MM.1S (cell line): ENCODE data around the gene FERMT2.

Source experiments
- DNase-seq: peaks from one replicate; pipeline ENCODE4 v3.0.0-alpha.2; 2015
- H2AFZ ChIP-seq: fragments of 300-600 bp; sonication (generic); 2 replicates; pipeline ENCODE4 v1.6.0; 2016; ENCODE audit warnings: antibody characterized with exemption, low read length
- H3F3A ChIP-seq: fragments of 300-600 bp; sonication (generic); 2 replicates; pipeline ENCODE4 v1.6.1; 2016; ENCODE audit warnings: mild to moderate bottlenecking, antibody characterized with exemption, low read length, moderate library complexity, mixed read lengths; ENCODE audit not compliant: insufficient read depth
- H3K27ac ChIP-seq: fragments of 300-600 bp; sonication (generic); 2 replicates; pipeline ENCODE4 v1.5.1; 2016; ENCODE audit warnings: mild to moderate bottlenecking, low read length
- H3K27me3 ChIP-seq: fragments of 300-600 bp; sonication (generic); replicated peaks from 2 replicates; pipeline ENCODE4 v1.6.0; 2016; ENCODE audit warnings: low read length; ENCODE audit not compliant: insufficient read depth
- H3K36me3 ChIP-seq: fragments of 300-600 bp; sonication (generic); replicated peaks from 2 replicates; pipeline ENCODE4 v1.6.1; 2016; ENCODE audit warnings: mild to moderate bottlenecking, low read length, mixed read lengths; ENCODE audit not compliant: insufficient read depth
- H3K4me1 ChIP-seq: fragments of 300-600 bp; sonication (generic); 2 replicates; pipeline ENCODE4 v1.6.1; 2016; ENCODE audit warnings: low read length, mixed read lengths
- H3K4me2 ChIP-seq: fragments of 300-600 bp; sonication (generic); 2 replicates; pipeline ENCODE4 v1.6.0; 2016; ENCODE audit warnings: low read depth, low read length
- H3K4me3 ChIP-seq: fragments of 300-600 bp; sonication (generic); 2 replicates; pipeline ENCODE4 v1.5.1; 2016; ENCODE audit warnings: low read length, mixed read lengths
- H3K79me2 ChIP-seq: fragments of 300-600 bp; sonication (generic); 2 replicates; pipeline ENCODE4 v1.6.1; 2016; ENCODE audit warnings: mixed run types, low read length, mixed read lengths
- H3K9ac ChIP-seq: fragments of 300-600 bp; sonication (generic); 2 replicates; pipeline ENCODE4 v1.6.1; 2016; ENCODE audit warnings: low read length, mixed read lengths
- H3K9me2 ChIP-seq: fragments of 300-600 bp; sonication (generic); replicated peaks from 2 replicates; pipeline ENCODE4 v1.6.1; 2016; ENCODE audit warnings: mild to moderate bottlenecking, low read length, mixed read lengths; ENCODE audit not compliant: insufficient read depth
- H3K9me3 ChIP-seq: fragments of 300-600 bp; sonication (generic); replicated peaks from 2 replicates; pipeline ENCODE4 v1.6.1; 2016; ENCODE audit warnings: mild to moderate bottlenecking, low read length, mixed read lengths; ENCODE audit not compliant: insufficient read depth
- H4K20me1 ChIP-seq: fragments of 300-600 bp; sonication (generic); 2 replicates; pipeline ENCODE4 v1.6.1; 2016; ENCODE audit warnings: mild to moderate bottlenecking, low read length, moderate library complexity, mixed read lengths; ENCODE audit not compliant: insufficient read depth
- EZH2 ChIP-seq: fragments of 300-600 bp; sonication (generic); optimal IDR thresholded peaks from 2 replicates; pipeline ENCODE3; 2017; ENCODE audit warnings: low read depth, mild to moderate bottlenecking, antibody characterized with exemption, low read length, mixed read lengths
- EZH2phosphoT487 ChIP-seq: fragments of 300-600 bp; sonication (generic); IDR thresholded peaks from 2 replicates; pipeline ENCODE4 v1.6.1; 2018; ENCODE audit warnings: antibody characterized with exemption, low read length
- TF ChIP-seq, protein P1 (sequence below): fragments of 300-600 bp; sonication (generic); IDR thresholded peaks from 2 replicates; pipeline ENCODE4 v1.5.1; 2016; ENCODE audit warnings: antibody characterized with exemption, low read length, mixed read lengths

FERMT2 gene

GRCh38 chr14:52948039-52948438, 2.8 kb downstream of the FERMT2 start:
- Histone ChIP-seq H4K20me1 (no peaks in the 10 kb centered on the region), H2AFZ (no peak overlapping the region), H3K79me2 (no peaks in the 10 kb centered on the region), H3K9me3 (no peaks in the 10 kb centered on the region), H3K4me3 (no peak overlapping the region), H3K4me1 (no peaks in the 10 kb centered on the region), H3K27ac (no peak overlapping the region), H3K27me3 (no peaks in the 10 kb centered on the region), H3K4me2 (no peak overlapping the region), H3K9me2 (no peaks in the 10 kb centered on the region), H3K36me3 (no peaks in the 10 kb centered on the region), H3K9ac (no peak overlapping the region), H3F3A (no peaks in the 10 kb centered on the region)
- TF ChIP-seq, protein P1, sequence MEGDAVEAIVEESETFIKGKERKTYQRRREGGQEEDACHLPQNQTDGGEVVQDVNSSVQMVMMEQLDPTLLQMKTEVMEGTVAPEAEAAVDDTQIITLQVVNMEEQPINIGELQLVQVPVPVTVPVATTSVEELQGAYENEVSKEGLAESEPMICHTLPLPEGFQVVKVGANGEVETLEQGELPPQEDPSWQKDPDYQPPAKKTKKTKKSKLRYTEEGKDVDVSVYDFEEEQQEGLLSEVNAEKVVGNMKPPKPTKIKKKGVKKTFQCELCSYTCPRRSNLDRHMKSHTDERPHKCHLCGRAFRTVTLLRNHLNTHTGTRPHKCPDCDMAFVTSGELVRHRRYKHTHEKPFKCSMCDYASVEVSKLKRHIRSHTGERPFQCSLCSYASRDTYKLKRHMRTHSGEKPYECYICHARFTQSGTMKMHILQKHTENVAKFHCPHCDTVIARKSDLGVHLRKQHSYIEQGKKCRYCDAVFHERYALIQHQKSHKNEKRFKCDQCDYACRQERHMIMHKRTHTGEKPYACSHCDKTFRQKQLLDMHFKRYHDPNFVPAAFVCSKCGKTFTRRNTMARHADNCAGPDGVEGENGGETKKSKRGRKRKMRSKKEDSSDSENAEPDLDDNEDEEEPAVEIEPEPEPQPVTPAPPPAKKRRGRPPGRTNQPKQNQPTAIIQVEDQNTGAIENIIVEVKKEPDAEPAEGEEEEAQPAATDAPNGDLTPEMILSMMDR = no peak
- no peak for TF ChIP-seq EZH2
- DNase-seq = no peak

- Histone ChIP-seq H4K20me1 (no peaks in the 10 kb centered on the region), H3K9ac (no peak overlapping the region)
- no peak for TF ChIP-seq EZH2phosphoT487
Observed at GRCh38 chr14:52944254-52944653, 6.6 kb downstream of the FERMT2 start.

DNA sequence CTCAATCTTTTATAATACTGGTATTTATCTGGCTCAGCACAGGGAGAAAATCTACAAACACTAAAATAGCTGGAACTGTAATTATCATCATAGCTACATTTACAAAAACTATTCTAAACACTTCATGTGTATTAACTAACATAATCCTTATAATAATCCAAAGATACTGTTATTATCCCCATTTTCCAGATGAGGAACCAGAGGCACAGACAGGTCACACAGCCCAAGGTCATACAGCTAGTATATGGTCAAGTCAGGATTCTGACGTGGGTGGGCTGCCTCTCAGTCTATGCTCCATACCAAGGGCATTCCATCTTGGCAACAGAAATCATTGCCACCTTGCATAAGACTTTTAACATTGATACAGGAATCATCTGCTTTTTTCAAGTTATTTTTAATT, 11.4 kb downstream of the FERMT2 start:
- Histone ChIP-seq H4K20me1 (no peaks in the 10 kb centered on the region), H3K4me2 (no peak overlapping the region), H3K79me2 (no peaks in the 10 kb centered on the region), H3K27me3 (no peaks in the 10 kb centered on the region), H3K4me1 (no peaks in the 10 kb centered on the region), H3K36me3 (no peaks in the 10 kb centered on the region), H3K27ac (no peak overlapping the region), H3K9me3 (no peaks in the 10 kb centered on the region), H3K4me3 (no peak overlapping the region), H3F3A (no peaks in the 10 kb centered on the region), H3K9me2 (no peaks in the 10 kb centered on the region), H3K9ac (no peak overlapping the region), H2AFZ (no peak overlapping the region)
- DNase-seq = no peak
- TF ChIP-seq EZH2phosphoT487 = no peak

More at GRCh38 chr14:52944254-52944653, 6.6 kb downstream of the FERMT2 start:
- Histone ChIP-seq H3K9me2 (no peaks in the 10 kb centered on the region), H3F3A (no peaks in the 10 kb centered on the region), H3K4me2 (no peak overlapping the region), H3K27ac (no peak overlapping the region), H3K36me3 (no peaks in the 10 kb centered on the region), H3K4me1 (no peaks in the 10 kb centered on the region), H2AFZ (no peak overlapping the region), H3K79me2 (no peaks in the 10 kb centered on the region), H3K27me3 (no peaks in the 10 kb centered on the region), H3K9me3 (no peaks in the 10 kb centered on the region), H3K4me3 (no peak overlapping the region)
- DNase-seq = no peak

DNA sequence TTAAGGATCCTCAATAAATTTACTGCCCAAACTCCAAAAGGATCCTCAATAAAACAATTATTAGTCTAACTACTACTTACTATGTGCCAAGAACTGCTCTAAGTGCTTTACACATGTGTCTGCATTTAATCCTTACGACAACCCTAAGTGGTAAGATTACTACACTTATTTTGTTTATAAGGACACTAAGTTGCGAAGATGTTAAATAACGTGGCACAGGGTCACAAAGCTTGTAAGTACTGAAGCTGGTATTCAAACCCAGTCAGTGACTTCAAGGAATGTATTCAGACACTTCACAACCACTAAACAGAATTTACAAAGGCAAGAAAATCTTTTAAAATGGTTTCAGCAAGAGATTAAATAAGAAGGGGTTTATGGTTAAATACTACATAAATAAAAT, 13.0 kb downstream of the FERMT2 start:
- Histone ChIP-seq H3K9me2 (no peaks in the 10 kb centered on the region), H3K9ac (no peak overlapping the region), H4K20me1 (no peaks in the 10 kb centered on the region), H3K4me1 (no peaks in the 10 kb centered on the region), H3K4me2 (no peak overlapping the region), H3K4me3 (no peak overlapping the region), H3K79me2 (no peaks in the 10 kb centered on the region), H3F3A (no peaks in the 10 kb centered on the region), H2AFZ (no peak overlapping the region), H3K36me3 (no peaks in the 10 kb centered on the region), H3K27me3 (no peaks in the 10 kb centered on the region), H3K27ac (no peak overlapping the region), H3K9me3 (no peaks in the 10 kb centered on the region)
- TF ChIP-seq EZH2phosphoT487 (no peak), EZH2 (no peak)
- TF ChIP-seq, protein P1 = no peak
- DNase-seq = no peak
